Fibroblast of pulmonary artery (primary cell): ENCODE measurements around the gene TMEM59L.
"Not testable (repeated sequence)": the region's sequence is repeated elsewhere in the genome, so short reads cannot be mapped to it uniquely, and the experiment has no call there.

Experiments used
- DNase-seq: peaks from one replicate; pipeline ENCODE4 v3.0.0-alpha.2; 2010; ENCODE audit warnings: low read depth
- H3K4me3 ChIP-seq: replicated peaks from 2 replicates; pipeline ENCODE4 v1.5.1; 2011; ENCODE audit warnings: low read depth, mild to moderate bottlenecking, control low read depth, low read length, moderate library complexity
- TF ChIP-seq, protein P1 (sequence below): IDR thresholded peaks from 2 replicates; pipeline ENCODE4 v1.5.1; 2011; ENCODE audit warnings: mild to moderate bottlenecking, control low read depth, low read length, inconsistent platforms; ENCODE audit errors: missing control alignments

Gene TMEM59L

DNA sequence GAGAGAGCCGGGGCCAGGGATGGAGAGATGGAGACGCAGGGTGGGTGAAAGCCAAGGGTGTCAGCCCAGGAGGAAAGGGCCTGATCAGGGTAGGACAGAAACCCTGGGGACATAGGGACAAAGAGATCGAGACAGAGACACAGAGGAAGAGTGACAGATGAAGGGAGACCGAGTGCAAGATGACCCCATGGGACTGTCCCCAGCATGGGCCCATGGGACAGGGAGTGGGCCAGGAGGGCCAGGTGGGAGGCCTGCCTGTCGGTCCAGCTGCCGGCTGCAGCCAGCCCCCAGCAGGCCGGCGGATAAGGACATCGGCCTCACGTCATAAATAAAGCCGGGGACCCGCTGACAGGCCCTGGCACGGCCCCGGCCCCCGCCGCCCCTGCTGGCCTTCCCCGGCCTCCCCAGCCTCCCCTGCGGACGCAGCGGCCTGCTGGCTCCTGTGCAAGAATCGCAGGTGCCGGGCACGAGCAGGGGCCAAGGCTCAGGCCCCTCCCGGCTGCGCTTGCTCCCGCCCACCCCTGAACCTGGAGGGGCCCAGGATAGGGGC is 17.8 kb upstream of the TMEM59L start:
- H3K4me3 ChIP-seq: peak overlapping the region; percentile 36
- no peak for DNase-seq
- TF ChIP-seq, protein P1, sequence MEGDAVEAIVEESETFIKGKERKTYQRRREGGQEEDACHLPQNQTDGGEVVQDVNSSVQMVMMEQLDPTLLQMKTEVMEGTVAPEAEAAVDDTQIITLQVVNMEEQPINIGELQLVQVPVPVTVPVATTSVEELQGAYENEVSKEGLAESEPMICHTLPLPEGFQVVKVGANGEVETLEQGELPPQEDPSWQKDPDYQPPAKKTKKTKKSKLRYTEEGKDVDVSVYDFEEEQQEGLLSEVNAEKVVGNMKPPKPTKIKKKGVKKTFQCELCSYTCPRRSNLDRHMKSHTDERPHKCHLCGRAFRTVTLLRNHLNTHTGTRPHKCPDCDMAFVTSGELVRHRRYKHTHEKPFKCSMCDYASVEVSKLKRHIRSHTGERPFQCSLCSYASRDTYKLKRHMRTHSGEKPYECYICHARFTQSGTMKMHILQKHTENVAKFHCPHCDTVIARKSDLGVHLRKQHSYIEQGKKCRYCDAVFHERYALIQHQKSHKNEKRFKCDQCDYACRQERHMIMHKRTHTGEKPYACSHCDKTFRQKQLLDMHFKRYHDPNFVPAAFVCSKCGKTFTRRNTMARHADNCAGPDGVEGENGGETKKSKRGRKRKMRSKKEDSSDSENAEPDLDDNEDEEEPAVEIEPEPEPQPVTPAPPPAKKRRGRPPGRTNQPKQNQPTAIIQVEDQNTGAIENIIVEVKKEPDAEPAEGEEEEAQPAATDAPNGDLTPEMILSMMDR: no peak

DNA sequence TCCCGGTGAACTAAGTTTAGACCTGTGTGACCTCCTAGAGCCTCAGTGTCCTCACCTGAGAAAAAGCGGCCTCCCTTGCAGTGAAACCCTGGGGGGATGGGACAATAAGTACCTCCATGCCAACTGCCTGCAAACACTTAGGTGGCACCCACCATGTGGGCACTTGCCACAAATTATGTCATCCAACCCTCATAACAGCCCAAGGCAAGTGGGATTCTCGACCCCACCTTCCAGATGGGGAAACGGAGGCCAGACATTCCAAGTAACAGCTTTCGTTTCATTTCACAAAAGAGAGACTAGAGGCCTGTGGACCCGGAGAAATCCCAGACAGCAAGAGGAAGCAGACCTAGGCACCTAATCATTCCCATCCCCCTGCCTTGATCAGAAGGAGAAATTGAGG is 17.2 kb upstream of the TMEM59L start:
- H3K4me3 ChIP-seq: no peak overlapping the region
- TF ChIP-seq, protein P1: no peak
- DNase-seq: no peak

DNA sequence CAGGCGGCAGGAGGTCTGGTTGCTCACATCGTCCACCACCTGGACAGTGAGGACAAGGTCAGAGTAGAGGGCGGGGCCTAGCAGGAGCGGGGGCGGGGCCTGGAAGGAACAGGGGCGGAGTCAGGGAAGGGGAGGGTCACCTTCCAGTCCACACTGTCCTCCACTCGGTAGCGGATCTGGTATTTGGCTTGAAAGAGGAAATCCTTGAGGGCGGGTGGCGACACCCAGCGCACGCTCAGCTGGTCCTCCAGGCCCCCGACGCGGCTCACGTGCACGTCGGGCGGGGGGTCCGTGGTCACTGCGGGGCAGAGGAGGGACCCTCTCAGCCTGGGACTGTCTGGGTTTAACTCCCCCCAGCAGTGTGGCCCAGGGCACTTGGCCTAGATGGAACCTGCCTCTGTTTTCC is 15.9 kb upstream of the TMEM59L start:
- no peak overlapping the region for H3K4me3 ChIP-seq
- TF ChIP-seq, protein P1: no peak
- peak; percentile 35 for DNase-seq

DNA sequence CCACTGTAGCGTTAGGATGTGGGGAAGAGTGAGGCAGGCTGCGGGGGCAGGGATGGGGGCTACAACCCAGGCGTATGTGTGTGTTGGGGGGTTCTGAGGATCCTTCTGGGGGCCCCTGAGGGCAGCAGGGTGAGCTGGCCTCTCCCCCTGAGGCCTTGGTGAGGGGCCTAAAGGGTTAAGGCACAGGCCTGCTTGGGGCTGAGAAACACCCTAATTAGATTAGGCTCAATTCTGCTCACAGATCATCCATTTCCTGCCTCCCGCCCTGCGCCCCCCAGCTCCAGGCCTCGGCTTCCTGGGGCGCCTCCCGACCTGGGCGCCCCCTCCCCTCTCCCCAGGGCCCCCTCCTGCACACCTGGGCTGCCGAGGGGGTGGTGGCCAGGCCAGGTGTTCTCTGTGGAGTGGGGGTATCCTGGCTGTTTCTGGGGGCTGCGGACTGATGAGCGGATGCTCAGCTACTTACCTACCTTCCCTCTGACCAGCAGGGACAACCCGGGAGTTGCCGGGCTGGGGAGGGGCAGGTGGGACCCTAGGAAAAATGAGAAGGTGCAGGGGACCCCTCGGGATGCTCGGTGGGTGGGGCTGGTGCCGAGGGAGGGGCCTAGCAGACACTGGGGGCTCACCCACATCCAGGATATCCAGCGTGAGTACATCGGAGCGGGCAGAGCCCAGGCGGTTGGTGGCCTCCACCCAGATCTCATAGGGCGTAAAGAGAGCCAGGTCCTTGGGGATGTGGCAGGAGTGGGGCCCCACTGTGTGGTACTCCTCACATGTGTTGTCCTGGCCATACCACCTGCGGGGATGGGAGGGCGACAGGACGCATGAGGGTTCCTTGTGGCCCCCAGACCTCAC is 14.6 kb upstream of the TMEM59L start:
- H3K4me3 ChIP-seq: no peak overlapping the region
- DNase-seq: no peak
- TF ChIP-seq, protein P1: no peak

DNA sequence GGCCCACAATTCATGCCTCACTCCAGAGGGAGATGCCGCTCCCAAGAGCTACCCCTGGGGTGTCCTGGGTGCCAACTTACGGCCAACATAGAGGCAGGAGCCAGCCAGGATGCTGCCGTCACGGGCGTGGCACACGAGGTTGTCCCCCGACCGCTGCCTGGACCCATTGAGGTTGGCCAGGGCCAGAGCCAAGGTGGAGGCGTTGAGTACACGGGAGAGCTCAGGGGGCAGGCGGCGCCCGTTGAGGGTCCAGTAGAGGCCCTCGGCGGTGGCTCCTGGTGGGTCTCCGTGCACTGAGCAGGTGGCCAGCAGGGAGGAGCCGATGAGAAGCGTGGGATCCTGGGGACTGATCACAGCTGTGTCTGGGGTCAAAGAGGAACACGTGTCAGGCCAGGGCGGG is 13.2 kb upstream of the TMEM59L start:
- TF ChIP-seq, protein P1: no peak
- H3K4me3 ChIP-seq: no peak overlapping the region
- DNase-seq: no peak

DNA sequence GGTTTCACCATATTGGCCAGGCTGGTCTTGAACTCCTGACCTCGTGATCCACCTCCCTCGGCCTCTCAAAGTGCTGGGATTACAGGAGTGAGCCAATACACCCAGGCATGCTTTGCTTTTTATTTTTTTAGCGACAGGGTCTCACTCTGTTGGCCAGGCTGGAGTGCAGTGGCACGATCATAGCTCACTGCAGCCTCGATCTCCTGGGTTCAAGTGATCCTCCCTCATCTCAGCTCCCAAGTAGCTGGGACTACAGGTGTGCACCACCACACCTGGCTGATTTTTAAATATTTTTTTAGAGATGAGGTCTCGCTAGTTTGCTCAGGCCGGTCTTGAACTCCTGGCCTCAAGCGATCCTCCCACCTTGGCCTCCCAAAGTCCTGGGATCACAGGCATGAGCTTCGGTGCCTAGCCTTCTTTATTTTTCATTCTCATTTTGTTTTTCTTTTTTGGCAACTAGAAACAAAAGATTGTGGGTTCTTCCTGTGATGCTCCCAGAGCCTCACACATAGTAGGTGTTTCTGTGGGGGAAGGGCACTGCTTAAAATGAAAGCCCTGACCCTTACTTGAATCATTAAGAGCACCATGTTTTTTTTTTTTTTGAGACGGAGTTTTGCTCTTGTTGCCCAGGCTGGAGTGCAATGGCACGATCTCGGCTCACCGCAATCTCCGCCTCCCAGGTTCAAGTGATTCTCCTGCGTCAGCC is 11.8 kb upstream of the TMEM59L start:
- DNase-seq, H3K4me3 ChIP-seq: not testable (repeated sequence)

DNA sequence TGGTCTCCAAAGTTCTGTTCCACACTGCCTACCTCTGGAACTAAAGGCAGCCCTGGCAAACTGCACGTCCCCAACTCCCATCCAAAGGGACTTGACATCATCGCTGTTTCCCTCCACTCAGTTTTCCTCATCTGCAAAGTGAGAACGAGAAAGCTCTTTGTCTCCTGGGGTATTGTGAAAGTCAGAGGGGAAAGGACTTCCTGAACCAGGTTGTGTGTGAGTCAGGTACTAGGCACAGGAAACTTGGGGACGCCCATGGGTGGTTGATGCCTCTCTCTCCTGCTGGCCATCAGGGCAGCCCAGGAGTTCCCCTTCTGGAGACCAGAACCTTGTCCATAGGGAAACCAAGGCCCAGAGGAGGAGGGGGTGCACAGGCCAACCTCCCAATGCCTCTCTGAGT is 10.8 kb upstream of the TMEM59L start:
- DNase-seq: no peak
- TF ChIP-seq, protein P1: no peak
- H3K4me3 ChIP-seq: no peak overlapping the region
